GM19025 (cell line): ENCODE results near the gene XNDC1N.
"Not testable (repeated sequence)": the region's sequence is repeated elsewhere in the genome, so short reads cannot be mapped to it uniquely, and the experiment has no call there.

ENCODE experiments used
- ATAC-seq: cut with Tn5 transposase; IDR thresholded peaks from one replicate; pipeline ENCODE4 v1.9.1; 2021; ENCODE audit warnings: mild to moderate bottlenecking, low read depth, moderate library complexity; ENCODE audit not compliant: unreplicated experiment

Gene XNDC1N

DNA sequence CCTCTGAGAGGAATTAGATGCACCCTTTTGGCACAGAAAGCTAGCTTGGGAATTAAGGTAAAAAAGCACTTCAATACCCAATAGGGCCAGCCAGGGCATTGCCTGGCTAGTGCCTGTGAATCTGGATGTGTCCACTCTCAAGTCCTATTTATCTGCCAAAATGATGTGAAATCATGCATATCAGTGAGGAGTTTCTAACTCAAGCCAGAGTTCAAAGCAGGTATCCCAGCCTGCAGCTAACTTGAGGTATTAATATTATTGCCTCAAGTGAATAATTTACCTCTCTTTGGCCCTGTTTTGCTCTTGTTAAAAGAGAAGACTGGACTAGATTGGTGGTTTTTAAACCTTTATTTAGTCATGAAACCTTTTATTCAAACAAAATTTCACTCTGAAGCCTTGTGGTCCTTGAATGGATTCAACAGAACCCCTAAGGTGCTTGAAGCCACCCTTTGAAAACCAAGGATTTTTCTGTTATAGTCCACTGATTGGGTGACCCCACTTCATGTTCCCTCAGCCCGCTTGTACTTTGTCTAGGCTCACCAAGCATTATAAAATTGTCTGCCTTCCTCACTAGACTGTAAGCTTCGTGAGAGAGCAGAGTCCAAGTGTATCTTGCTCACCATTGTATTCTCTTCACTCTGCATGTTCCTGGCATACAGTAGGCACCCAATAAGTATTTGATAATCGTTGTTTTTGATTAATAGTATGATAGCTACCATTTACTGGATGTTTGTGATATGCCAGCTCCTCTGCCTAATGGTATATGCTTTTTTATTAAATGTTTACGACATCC is 4.9 kb upstream of the XNDC1N start:
- ATAC-seq, result no peak

DNA sequence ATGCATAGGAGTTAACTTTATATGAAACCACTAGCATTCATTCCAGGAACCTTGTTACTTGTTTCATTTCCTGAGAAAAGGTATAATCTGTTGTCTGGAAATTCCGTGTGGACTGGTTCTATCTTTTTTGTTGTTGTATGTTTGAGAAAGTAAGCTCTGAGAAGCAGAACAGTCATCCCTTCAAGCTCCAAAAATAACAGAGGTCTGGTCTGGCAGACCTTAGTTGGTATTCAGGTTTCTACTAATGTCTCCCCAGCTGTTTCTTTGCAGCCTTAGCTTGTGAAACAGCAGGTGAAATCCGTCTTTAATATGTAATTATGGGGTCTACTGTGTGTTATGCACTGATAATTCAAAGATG is 2.8 kb upstream of the XNDC1N start:
- no peak for ATAC-seq

DNA sequence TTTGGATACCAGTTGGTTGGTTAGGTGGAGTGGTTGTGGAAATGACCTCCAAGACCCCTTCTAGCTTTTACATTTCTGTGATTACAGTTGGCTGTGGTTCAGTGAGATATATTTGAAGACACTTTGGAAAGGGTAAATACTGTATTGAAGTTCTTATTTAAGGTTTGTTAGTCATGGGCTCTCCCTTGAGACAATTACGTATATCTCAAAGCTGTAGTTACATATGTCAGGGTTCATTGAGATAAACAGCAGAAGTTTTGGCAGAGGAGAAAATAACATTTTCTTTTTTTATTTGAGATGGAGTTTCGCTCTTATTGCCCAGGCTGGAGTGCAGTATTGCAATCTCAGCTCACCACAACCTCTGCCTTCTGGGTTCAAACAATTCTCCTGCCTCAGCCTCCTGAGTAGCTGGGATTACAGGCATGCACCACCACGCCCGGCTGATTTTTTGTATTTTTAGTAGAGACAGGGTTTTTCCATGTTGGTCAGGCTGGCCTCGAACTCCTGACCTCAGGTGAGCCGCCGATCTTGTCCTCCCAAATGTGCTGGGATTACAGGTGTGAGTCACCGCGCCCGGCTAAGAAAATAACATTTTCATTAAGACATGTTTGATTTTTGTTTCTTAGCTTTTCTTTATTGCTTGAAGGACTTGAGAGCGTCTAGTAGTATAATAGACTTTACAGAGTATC is 2.3 kb upstream of the XNDC1N start:
- ATAC-seq, result no peak

DNA sequence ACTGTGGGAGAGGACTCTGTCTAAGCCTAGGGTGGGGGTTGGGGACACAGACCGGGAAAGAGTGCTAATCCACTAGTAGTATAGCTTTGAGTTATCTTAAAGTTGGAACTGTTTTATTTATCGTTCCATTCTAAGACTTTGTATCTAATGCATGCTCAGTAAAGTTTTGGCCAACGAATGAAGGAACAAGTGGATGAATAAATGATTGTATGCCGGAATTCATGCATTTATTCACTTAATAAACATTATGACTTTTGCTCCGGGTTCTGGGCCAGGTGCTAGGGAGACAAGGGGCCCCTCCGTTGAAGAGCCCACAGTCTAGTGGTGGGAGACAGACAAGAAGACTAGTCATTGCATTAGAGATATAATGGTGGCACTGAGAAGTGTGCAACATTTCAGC is 1.1 kb upstream of the XNDC1N start:
- no peak for ATAC-seq

DNA sequence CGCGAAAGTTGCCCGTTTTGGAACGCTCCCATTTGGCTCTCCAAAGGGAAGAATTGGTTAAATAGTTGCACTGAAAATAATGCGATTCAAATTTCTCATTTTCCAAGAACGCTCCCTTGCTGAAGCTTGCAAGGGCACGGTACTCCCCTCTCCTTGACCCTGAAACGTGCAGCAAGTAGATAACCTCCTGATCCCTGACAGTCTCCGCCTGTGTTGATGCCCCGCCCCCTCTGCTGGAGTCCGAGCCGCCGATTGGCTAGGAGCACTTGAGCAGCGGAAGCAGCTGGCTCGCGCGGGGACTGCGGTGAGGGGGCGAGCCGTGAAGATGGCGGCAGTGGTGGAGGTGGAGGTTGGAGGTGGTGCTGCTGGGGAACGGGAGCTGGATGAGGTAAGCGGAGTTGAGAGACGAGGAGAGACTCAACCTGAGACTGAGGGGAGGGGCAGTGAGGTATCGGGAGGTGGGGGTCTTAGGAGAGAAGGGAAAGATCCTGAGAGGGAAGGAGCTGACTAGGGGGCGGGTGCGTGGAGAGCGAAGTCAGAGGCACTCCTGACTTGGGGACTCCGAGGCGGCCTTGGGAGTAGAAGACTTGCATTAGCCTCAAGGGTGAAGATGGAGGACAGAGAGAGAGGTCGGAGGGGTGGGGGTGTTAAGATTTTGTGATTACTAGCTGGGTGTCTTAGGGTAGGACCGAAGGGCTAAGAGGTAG is 496 bp upstream of the XNDC1N start, which contains the start of gene RNF121:
RNF121 (plus strand) TSS at position 310 of the 707 bp plus-strand sequence; CDS start at position 326, 16 bp downstream.
- ATAC-seq, result peak; percentile 74

DNA sequence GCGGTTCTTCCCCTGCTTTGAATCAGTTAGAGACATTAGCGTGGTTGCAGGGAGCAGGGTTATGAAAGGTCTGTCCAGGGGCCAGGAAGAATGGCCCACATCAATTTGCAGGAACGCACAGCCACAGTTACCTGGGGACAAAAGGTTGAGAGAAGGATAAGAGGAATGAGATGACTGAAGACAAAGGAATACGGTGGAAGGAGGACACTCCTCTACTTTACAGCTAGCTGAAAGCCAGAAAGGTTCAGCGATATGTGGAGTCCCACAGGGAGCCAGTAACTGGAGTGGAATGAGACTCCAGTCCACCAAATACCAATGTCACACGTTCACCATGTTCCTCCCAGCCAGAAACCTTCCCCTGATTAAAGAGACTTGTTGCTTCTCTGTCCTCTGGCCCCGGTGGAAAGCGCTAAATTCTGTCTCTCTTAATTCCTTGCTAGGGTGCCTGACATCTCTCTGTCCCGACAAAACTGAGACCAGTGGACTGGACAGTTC is 10.7 kb downstream of the XNDC1N start:
- ATAC-seq, result no peak

DNA sequence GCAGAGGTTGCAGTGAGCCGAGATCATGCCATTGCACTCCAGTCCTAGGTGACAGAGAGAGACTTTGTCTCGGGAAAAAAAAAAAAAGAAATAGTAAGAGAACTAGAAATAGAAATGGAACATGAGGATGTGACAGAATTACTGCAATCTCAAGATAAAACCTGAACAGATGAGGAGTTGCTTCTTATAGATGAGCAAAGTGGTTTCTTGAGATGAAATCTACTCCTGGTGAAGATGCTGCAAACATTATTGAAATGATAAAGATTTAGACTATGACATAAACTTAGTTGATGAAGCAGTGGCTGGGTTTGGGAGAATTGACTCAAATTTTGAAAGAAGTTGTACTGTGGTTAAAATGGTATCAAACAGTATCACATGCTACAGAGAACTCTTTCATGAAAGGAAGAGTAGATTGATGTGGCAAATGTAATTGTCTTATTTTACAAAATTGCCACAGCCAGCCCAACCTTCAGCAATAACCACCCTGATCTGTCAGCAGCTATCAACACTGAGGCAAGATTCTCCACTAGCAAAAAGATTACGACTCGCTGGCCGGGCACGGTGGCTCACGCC is 13.7 kb downstream of the XNDC1N start:
- no peak for ATAC-seq

DNA sequence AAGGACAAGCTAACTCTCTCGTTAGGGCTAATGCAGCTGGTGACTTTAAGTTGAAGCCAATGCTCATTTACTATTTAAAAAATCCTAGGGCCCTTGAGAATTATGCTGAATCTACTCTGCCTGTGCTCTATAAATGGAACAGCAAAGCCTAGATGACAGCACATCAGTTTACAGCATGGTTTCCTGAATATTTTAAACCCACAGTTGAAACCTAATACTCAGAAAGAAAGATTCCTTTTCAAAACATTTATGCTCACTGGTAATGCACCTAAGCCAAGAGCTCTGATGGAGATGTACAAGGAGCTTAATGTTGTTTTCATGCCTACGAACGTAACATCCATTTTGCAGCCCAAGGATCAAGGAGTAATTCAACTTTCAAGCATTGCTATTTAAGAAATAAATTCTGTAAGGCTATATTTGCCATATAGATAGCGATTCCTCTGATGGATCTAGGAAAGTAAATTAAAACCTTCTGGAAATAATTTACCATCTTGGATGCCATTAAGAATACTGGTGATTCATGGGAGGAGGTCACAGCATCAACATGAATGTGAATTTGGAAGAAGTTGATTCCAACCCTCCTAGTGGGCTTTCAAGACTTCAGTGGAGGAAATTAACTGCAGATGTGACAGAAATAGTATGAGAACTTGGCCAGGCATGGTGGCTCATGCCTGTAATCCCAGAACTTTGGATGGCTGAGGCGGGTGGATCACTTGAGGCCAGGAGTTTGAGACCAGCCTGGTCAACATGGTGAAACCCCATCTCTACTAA is 14.5 kb downstream of the XNDC1N start:
- ATAC-seq, result no peak

DNA sequence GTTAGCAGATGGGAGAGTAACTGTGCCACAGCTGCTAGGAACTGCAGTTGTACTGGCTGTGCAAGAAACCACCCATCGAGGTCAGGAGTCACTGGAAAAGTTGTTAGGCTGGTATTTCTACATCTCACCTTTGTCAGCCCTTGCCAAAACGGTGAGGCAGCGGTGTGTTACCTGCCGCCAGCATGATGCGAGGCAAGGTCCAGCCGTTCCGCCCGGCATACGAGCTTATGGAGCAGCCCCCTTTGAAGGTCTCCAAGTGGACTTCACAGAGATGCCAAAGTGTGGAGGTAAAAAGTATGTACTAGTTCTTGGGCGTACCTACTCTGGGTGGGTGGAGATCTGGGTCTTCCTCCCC is 16.4 kb downstream of the XNDC1N start:
- not testable (repeated sequence) for ATAC-seq

DNA sequence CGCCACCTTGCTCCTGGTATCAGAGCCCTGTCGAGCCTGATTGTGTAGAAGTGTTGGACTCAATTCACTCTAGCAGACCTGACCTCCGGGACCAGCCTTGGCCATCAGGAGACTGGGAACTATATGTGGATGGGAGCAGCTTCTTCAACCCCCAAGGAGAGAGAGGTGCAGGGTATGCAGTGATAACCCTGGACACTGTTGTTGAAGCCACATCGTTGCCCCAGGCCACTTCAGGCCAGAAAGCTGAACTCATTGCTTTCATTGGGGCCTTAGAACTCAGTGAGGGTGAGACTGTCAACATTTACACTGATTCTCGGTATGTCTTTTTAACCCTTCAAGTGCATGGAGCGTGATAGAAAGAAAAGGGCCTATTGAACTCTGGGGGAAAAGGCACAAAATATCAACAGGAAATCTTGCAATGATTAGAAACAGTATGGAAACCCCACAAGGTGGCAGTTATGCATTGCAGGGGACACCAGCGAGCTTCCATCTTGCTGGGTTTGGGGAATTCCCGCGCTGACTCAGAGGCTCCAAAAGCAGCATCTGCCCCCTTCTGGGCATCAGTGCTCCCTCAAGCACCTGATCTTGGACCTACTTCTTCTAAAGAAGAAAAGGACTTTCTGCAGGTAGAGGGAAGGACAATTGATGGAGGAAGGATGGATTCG is 16.9 kb downstream of the XNDC1N start:
- not testable (repeated sequence) for ATAC-seq

DNA sequence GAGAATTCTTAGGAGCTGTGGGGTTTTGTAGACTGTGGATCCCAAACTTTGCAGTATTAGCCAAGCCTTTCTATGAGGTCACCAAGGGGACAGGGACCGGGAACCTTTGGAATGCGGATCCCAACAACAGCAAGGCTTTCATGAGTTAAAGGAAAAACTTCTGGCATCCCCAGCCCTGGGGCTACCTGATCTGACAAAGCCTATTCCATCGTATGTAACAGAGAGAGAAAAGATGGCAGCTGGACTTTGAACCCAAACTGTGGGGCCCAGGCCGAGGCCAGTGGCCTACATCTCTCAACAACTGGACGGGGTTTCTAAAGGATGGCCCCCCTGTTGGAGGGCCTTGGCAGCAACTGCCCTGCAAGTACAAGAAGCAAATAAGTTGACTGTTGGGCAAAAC is 17.6 kb downstream of the XNDC1N start:
- ATAC-seq, result not testable (repeated sequence)

DNA sequence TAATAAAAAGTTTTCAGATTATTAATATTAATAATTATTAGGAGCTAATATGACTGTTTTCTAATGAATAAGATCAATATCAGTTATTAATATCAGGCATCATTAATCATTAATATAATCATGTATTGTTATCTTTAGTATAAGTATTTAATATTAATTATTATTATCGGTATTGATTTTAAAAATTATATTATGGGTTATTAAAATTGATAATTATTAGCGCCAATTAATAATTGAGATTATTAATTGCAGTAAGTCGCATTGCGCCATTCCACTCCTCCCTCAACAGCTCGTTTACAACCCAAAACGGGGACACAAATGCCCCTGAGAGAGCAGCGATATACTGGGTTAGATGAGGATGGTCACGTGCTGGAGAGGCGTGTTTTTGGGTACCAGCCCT is 20.2 kb downstream of the XNDC1N start:
- no peak for ATAC-seq

DNA sequence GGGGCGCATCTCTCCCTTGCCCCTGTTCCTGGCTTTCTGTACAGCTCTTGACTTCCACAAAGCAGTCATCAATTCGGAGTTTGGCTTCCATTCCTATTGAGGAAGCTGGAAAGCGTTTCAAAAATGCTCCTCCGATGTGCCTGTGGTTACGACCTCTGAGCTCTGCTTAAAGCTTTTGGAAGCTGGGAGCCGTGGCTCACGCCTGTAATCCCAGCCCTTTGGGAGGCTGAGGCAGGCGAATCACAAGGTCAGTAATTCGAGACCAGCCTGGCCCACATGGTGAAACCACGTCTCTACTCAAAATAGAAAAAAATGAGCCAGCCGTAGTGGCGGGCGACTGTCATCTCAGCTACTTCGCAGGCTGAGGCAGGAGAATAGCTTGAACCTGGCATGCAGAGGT is 27.3 kb downstream of the XNDC1N start:
- ATAC-seq, result not testable (repeated sequence)

DNA sequence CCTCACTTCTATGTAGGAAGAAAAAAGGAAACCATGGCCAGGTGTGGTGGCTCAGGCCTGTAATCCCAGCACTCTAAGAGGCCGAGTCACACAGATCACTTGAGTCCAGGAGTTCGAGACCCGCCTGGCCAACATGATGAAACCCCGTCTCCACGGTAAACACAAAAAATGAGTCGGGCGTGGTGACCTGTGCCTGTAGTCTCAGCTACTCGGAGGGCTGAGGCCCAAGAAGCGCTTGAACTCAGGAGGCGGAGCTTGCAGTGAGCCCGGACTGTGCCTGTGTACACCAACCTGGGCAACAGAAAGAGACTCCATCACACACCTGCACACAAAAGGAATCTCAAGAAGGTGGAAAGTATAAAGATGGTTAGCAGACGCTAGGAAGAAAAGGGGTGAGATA is 32.4 kb downstream of the XNDC1N start:
- no peak for ATAC-seq

DNA sequence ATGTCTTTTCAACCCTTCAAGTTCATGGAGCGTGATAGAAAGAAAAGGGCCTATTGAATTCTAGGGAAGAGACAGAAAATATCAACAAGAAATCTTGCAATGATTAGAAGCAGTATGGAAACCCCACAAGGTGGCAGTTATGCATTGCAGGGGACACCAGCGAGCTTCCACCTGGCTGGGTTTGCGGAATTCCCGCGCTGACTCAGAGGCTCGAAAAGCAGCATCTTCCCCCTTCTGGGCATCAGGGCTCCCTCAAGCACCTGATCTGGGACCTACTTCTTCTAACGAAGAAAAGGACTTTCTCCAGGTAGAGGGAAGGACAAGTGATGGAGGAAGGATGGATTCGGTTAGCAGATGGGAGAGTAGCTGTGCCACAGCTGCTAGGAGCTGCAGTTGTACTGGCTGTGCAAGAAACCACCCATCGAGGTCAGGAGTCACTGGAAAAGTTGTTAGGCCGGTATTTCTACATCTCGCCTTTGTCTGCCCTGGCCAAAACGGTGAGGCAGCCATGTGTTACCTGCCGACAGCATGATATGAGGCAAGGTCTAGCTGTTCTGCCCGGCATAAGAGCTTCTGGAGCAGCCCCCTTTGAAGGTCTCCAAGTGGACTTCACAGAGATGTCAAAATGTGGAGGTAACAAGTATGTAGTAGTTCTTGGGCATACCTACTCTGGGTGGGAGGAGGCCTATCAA is 39.1 kb downstream of the XNDC1N start:
- ATAC-seq, result not testable (repeated sequence)

DNA sequence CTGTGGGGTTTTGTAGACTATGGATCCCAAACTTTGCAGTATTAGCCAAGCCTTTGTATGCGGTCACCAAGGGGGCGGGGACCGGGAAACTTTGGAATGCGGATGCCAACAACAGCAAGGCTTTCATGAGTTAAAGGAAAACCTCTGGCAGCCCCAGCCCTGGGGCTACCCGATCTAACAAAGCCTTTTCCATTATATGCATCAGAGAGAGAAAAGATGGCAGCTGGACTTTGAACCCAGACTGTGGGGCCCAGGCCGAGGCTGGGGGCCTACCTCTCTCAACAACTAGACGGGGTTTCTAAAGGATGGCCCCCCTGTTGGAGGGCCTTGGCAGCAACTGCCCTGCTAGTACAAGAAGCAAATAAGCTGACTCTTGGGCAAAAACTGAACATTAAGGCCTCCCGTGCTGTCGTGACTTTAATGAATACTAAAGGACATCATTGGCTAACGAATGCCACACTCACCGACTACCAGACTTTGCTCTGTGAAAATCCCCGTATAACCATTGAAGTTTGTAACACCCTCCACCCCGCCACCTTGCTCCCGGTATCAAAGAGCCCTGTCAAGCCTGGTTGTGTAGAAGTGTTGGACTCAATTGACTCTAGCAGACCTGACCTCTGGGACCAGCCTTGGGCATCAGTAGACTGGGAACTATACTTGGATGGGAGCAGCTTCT is 39.9 kb downstream of the XNDC1N start:
- ATAC-seq, result not testable (repeated sequence)

DNA sequence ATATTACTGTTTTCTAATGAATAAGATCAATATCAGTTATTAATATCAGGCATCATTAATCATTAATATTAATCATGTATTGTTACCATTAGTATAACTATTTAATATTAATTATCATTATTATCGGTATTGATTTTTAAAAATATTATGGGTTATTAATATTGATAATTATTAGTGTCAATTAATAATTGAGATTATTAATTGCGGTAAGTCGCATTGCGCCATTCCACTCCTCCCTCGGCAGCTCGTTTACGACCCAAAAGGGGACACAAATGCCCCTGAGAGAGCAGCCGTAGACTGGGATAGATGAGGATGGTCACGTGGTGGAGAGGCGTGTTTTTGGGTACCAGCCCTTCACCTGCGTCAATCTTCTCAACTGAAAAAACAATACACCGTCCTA is 42.6 kb downstream of the XNDC1N start:
- not testable (repeated sequence) for ATAC-seq
